Effector memory CD4-positive, alpha-beta T cell (primary cell): Measurements from ENCODE around the gene MGMT.

Source experiments
- DNase-seq, 3 donors: peaks; one replicate each; pipeline ENCODE4 v3.0.0-alpha.2; 2020
- H3K27ac ChIP-seq: 2 replicates; pipeline ENCODE4 v1.7.0; 2013; ENCODE audit warnings: mild to moderate bottlenecking, low read length, moderate library complexity; ENCODE audit not compliant: insufficient read depth, poor library complexity, severe bottlenecking
- H3K27me3 ChIP-seq: replicated peaks from 2 replicates; pipeline ENCODE4 v1.7.0; 2013; ENCODE audit warnings: mild to moderate bottlenecking, low read length; ENCODE audit not compliant: insufficient read depth, control insufficient read depth, poor library complexity, severe bottlenecking
- H3K36me3 ChIP-seq: 2 replicates; pipeline ENCODE4 v1.7.0; 2013; ENCODE audit warnings: mild to moderate bottlenecking, low read length, moderate library complexity; ENCODE audit not compliant: control insufficient read depth, insufficient read depth
- H3K4me1 ChIP-seq: 2 replicates; pipeline ENCODE4 v1.7.0; 2013; ENCODE audit warnings: low read length, mild to moderate bottlenecking; ENCODE audit not compliant: control insufficient read depth, insufficient read depth, poor library complexity, severe bottlenecking
- H3K4me3 ChIP-seq: 2 replicates; pipeline ENCODE4 v1.7.0; 2013; ENCODE audit warnings: low read length, low read depth, mild to moderate bottlenecking; ENCODE audit not compliant: insufficient read depth, poor library complexity, severe bottlenecking
- H3K9me3 ChIP-seq: 2 replicates; pipeline ENCODE4 v1.7.0; 2013; ENCODE audit warnings: mild to moderate bottlenecking, low read length, moderate library complexity; ENCODE audit not compliant: control insufficient read depth

The MGMT gene

GRCh38 chr10:129779126-129780111, 312.4 kb downstream of the MGMT start:
- H3K4me1 ChIP-seq = no peaks in the 10 kb centered on the region
- H3K36me3 ChIP-seq = no peaks in the 10 kb centered on the region
- peaks cover 10% of the 10 kb centered on the region for H3K9me3 ChIP-seq
- DNase-seq = no peak
- no peak overlapping the region for H3K27ac ChIP-seq
- H3K4me3 ChIP-seq = no peak overlapping the region
- H3K27me3 ChIP-seq = no peaks in the 10 kb centered on the region

GRCh38 chr10:129780198-129780597, 313.2 kb downstream of the MGMT start:
- H3K27ac ChIP-seq = no peak overlapping the region
- H3K4me1 ChIP-seq = no peaks in the 10 kb centered on the region
- H3K27me3 ChIP-seq = no peaks in the 10 kb centered on the region
- DNase-seq = no peak
- H3K9me3 ChIP-seq = peaks cover 13% of the 10 kb centered on the region
- no peak overlapping the region for H3K4me3 ChIP-seq
- no peaks in the 10 kb centered on the region for H3K36me3 ChIP-seq

- Histone ChIP-seq H3K9me3 (peaks cover 13% of the 10 kb centered on the region), H3K27ac (no peak overlapping the region), H3K36me3 (no peaks in the 10 kb centered on the region), H3K27me3 (no peaks in the 10 kb centered on the region), H3K4me3 (no peak overlapping the region), H3K4me1 (no peaks in the 10 kb centered on the region)
- DNase-seq = no peak
Measured at GRCh38 chr10:129780901-129781795, 314.1 kb downstream of the MGMT start.

- no peaks in the 10 kb centered on the region for H3K4me1 ChIP-seq
- no peak overlapping the region for H3K4me3 ChIP-seq
- DNase-seq = no peak
- H3K27ac ChIP-seq = no peak overlapping the region
- no peaks in the 10 kb centered on the region for H3K27me3 ChIP-seq
- H3K36me3 ChIP-seq = no peaks in the 10 kb centered on the region
- peaks cover 13% of the 10 kb centered on the region for H3K9me3 ChIP-seq
Measured at GRCh38 chr10:129784291-129784690, 317.2 kb downstream of the MGMT start.

- Histone ChIP-seq H3K4me3 (no peak overlapping the region), H3K36me3 (no peaks in the 10 kb centered on the region), H3K4me1 (no peaks in the 10 kb centered on the region), H3K27ac (no peak overlapping the region), H3K9me3 (peaks cover 13% of the 10 kb centered on the region), H3K27me3 (no peaks in the 10 kb centered on the region)
- no peak for DNase-seq
Measured at GRCh38 chr10:129784891-129785290, 317.9 kb downstream of the MGMT start.

- H3K4me1 ChIP-seq = no peaks in the 10 kb centered on the region
- no peak overlapping the region for H3K4me3 ChIP-seq
- no peak overlapping the region for H3K27ac ChIP-seq
- H3K9me3 ChIP-seq = peaks cover 13% of the 10 kb centered on the region
- H3K27me3 ChIP-seq = no peaks in the 10 kb centered on the region
- DNase-seq = no peak
- no peaks in the 10 kb centered on the region for H3K36me3 ChIP-seq
Measured at GRCh38 chr10:129785536-129785981, 318.5 kb downstream of the MGMT start.

- Histone ChIP-seq H3K9me3 (peaks cover 12% of the 10 kb centered on the region), H3K27ac (no peak overlapping the region), H3K27me3 (no peaks in the 10 kb centered on the region), H3K4me3 (no peak overlapping the region), H3K36me3 (no peaks in the 10 kb centered on the region), H3K4me1 (no peaks in the 10 kb centered on the region)
- no peak for DNase-seq
Measured at GRCh38 chr10:129786216-129786615, 319.2 kb downstream of the MGMT start.

- Histone ChIP-seq H3K9me3 (peaks cover 10% of the 10 kb centered on the region), H3K27me3 (no peaks in the 10 kb centered on the region), H3K27ac (no peak overlapping the region), H3K4me1 (no peaks in the 10 kb centered on the region), H3K36me3 (no peaks in the 10 kb centered on the region), H3K4me3 (no peak overlapping the region)
- DNase-seq = no peak
Measured at GRCh38 chr10:129787557-129787956, 320.5 kb downstream of the MGMT start.

- H3K4me3 ChIP-seq = no peak overlapping the region
- no peaks in the 10 kb centered on the region for H3K4me1 ChIP-seq
- H3K27me3 ChIP-seq = no peaks in the 10 kb centered on the region
- H3K27ac ChIP-seq = no peak overlapping the region
- peaks cover 10% of the 10 kb centered on the region for H3K9me3 ChIP-seq
- H3K36me3 ChIP-seq = no peaks in the 10 kb centered on the region
- no peak for DNase-seq
Measured at GRCh38 chr10:129788215-129788614, 321.2 kb downstream of the MGMT start.
